Posterior cingulate gyrus (tissue), 11 donors: ENCODE data around the gene EPHA1.

Experiments
- DNase-seq, 10 donors: peaks; one replicate each; pipeline versions ENCODE4 v3.0.0 to v3.0.0-alpha.2; 2020 to 2021; ENCODE audit warnings: mixed read lengths in 3 of 10
- intact Hi-C: fragments of 100-400 bp; cut with DNase I; formaldehyde crosslinking; loops from one replicate; pipeline ENCODE4 v1.15.1; 2023

Gene EPHA1

GRCh38 chr7:143408686-143409561, at the start of gene EPHA1:
Gene EPHA1 (minus strand): TSS chr7:143408856. CDS start chr7:143408805, 51 bp downstream.
- intact Hi-C loops, result no loop called here

GRCh38 chr7:143458263-143458662, 49.6 kb upstream of the EPHA1 start:
- intact Hi-C loops, result no loop called here
- no peak for DNase-seq

More at GRCh38 chr7:143408686-143409561, at the start of gene EPHA1:
- no peak for DNase-seq

DNA sequence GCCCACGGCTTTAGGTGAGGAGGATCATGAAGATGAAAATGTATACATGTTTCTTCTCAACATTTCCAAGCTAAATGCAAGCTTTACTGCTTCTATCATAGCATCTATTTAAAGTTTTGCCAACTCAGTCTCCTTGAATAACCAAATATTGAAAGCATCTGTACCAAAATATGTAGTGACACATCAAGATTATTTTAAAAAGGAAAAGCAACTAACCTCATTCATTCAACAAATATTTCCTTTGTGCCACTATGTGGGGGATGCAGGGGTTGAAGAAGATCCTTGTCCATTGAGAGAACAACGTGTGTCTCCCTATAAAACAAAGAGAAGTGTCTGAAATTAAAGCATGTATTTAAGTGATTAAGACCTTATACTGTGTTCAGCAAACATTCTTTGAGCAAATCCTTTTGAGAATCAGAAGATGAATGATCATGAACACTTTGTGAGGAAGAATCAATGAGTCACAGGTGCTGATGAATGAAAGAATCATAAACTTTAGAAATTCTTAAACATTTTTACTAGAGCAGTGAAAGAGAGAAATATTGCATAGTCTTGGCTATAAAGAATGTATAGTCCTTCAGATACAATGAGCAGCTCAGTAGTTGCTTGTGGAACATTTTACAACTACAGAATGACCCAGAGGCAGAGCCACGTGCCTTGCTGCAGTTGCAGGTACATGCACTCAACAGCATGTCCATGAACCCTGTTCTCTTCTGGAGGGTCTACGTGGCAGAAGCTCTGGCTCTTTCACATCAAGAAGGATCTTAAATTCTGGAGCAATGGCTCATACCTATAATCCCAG, 48.5 kb upstream of the EPHA1 start:
- intact Hi-C loops, result no loop called here
- DNase-seq, result no peak

DNA sequence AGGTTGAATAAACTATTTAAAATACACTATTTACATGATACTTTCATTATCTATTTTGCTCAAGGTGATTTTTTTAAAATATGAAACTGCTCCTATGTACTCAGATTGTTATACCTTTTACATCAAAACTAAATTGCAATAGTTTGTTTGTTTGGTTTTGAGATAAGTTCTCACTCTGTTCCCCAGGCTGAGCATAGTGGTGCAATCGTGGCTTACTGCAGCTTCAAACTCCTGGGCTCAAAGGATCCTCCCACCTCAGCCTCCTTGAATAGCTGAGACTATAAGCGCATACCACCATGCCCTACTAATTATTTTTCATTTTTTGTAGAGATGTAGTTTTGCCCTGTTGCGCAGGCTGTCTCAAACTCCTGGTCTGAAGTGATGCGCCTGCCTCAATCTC, 47.3 kb upstream of the EPHA1 start:
- no peak for DNase-seq

DNA sequence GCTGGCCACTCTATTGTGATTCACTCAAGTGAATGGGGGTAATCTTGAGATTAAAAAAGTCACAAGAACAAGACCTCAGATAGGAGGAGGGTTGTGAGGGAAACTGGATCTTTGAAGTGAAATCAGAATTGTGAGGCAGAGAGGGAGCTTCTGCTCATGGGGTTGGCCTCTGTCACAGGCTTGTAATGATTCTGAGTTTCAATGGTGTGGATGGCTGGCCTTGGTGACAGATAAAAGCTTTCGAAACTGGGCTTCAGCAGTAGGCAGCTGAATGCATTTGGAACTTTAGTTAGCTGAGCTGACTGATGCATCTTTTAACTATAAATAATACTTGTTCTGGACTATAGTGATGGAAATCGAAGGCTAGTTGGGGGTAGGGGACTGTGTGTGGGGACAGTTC, 46.8 kb upstream of the EPHA1 start:
- DNase-seq, result no peak
- intact Hi-C loops, result no loop called here

More for the DNA sequence above, 47.3 kb upstream of the EPHA1 start:
- intact Hi-C loops, result no loop called here

- intact Hi-C loops, result no loop called here
These were observed 45.5 kb upstream of the EPHA1 start for GRCh38 chr7:143454091-143454680.

DNA sequence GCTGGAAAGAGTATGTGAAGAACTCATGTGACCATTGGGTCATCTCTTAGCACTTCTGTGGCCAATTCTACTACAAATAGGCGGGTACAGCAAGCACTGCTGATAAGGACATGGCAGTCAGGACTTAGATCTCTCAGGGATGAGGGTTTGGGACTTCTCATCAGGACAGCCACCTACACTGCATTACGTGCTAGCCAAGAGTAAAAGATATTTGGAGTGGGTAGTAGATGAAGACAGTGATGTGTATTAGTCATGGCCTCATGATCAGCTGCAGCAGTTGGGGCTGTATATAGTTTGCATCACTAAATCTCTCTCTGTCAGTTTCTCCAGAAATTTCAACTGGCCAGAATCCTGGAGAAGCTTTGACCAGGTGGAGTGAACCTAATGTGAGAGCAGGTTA, 43.8 kb upstream of the EPHA1 start:
- DNase-seq, result no peak
- intact Hi-C loops, result no loop called here

More at GRCh38 chr7:143454091-143454680, 45.5 kb upstream of the EPHA1 start:
- DNase-seq, result no peak

- intact Hi-C loops, result no loop called here
- DNase-seq, result no peak
These were observed 43.1 kb upstream of the EPHA1 start for GRCh38 chr7:143451746-143452145.

DNA sequence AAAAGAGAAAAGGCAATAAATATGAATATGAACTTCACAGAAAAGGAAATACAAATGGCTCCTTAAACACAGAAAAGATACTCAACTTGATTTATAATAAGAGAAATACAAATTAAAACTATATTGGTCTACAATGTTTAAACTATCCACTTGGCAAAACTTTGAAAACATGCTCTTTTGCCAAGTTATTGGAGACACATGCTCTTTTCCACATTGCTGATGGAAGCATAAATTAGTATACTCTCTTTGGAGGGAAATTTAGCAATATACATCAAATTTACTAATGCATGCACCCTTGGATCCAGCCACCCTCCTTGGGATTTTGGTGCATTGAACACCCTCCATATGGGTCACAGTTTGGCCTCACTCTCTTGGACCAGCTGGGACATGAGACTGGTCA, 42.5 kb upstream of the EPHA1 start:
- intact Hi-C loops, result no loop called here

DNA sequence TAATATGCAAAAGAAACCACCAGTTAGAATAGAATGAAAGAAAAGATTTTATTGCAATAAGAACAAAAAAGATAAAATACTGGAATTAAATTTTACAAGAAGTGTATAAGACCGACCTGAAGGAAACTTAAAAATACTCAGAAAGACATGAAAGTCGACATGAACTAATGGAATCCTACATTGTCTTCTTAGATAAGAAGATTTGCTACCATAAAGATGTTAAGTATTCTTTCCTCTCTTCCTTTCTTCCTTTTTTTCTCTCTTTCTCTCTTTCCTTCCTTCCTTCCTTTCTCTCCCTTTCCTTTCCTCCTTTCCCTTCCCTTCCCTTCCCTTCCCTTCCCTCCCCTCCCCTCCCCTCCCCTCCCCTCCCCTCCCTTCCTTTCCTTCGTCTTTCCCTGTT, 41.1 kb upstream of the EPHA1 start:
- intact Hi-C loops, result no loop called here
- DNase-seq, result no peak

More for the DNA sequence above, 42.5 kb upstream of the EPHA1 start:
- no peak for DNase-seq

DNA sequence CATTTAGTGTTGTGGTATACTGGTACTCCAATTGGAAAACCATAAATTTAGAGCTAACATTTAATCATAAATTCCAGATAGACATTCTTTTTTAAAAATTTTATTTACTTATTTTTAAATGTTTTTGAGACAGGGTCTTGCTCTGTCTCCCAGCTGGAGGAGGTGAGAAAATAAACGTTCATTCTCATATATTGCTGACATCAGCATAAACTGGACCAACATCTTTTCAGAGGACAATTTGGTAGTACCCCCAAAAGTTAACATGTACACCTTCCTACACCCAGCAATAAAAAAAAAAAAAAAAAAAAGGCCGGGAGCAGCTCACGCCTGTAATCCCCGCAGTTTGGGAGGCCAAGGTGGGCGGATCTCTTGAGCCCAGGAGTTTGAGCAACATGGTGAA, 39.8 kb upstream of the EPHA1 start:
- intact Hi-C loops, result no loop called here
- DNase-seq, result no peak

GRCh38 chr7:143447466-143447865, 38.8 kb upstream of the EPHA1 start:
- intact Hi-C loops, result no loop called here
- no peak for DNase-seq

- intact Hi-C loops, result no loop called here
- DNase-seq, result no peak
These were observed 36.1 kb upstream of the EPHA1 start for GRCh38 chr7:143444785-143445184.

DNA sequence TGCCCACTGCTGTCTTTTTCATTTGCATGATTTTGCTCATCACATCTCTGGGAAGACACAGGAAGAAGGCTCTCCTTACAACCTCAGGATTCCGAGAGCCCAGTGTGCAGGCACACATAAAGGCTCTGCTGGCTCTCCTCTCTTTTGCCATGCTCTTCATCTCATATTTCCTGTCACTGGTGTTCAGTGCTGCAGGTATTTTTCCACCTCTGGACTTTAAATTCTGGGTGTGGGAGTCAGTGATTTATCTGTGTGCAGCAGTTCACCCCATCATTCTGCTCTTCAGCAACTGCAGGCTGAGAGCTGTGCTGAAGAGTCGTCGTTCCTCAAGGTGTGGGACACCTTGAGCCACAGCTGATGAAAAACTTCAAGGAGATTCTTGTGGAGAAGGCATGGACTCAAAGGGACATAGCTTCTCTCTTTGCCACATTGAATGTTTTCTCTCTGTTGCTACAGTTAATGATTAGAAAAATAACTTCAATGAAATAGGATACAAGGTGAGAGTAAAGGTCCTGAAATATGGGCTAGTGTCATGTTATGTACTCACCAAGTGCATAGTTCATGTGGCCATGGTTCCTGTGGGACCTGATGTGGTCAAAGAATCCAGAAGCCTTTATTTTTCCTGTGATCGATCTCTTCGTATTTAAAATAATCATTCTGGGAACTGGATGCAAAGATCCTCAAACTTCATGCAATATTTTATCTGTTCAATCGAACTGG, 35.6 kb upstream of the EPHA1 start:
- intact Hi-C loops, result no loop called here
- no peak for DNase-seq

- intact Hi-C loops, result no loop called here
- DNase-seq, result no peak
These were observed 34.5 kb upstream of the EPHA1 start, which contains the start of gene TAS2R60 for GRCh38 chr7:143443153-143443552. Gene TAS2R60 (plus strand): TSS chr7:143443453. CDS start chr7:143443453, 0 bp downstream.

GRCh38 chr7:143439866-143440265, 31.2 kb upstream of the EPHA1 start:
- intact Hi-C loops, result no loop called here
- no peak for DNase-seq

GRCh38 chr7:143437578-143437977, 28.9 kb upstream of the EPHA1 start:
- intact Hi-C loops, result no loop called here
- DNase-seq, result no peak

DNA sequence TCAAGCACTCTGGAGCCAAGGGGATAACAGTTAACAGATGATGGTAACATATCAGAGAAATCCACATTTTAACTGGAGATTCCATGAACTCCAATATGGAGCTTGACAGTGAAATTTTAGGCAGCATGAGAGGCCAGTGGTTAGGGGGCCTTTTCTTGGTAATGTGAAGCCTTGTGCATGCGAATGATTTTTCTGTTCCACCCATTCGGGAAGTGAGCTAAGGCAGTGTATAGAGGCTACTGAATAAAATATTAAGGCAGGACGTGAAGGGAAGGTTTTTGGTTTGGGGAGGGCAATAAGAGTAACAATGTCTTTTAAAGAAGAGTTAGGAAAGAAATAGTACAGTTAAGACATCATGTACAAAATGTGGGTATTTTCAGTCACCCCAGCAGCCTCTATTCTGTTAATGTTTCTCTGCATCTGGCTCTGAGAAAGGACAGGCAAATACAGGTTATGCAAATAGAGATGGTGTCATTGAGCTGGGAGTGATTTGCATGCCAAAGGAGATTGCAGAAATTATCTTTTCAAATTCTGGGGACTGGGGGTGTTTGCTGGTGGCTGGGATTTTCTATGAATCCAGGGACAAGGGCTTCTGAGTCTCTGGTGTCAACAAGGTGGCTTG, 27.8 kb upstream of the EPHA1 start:
- intact Hi-C loops, result no loop called here
- no peak for DNase-seq

GRCh38 chr7:143435266-143435665, 26.6 kb upstream of the EPHA1 start:
- intact Hi-C loops, result no loop called here
- no peak for DNase-seq

GRCh38 chr7:143434660-143435059, 26.0 kb upstream of the EPHA1 start:
- intact Hi-C loops, result no loop called here
- DNase-seq, result no peak
